ENCODE measurements around the gene NAPSA.
"Not testable (repeated sequence)": the region's sequence is repeated elsewhere in the genome, so short reads cannot be mapped to it uniquely, and the experiment has no call there.

The NAPSA gene

DNA sequence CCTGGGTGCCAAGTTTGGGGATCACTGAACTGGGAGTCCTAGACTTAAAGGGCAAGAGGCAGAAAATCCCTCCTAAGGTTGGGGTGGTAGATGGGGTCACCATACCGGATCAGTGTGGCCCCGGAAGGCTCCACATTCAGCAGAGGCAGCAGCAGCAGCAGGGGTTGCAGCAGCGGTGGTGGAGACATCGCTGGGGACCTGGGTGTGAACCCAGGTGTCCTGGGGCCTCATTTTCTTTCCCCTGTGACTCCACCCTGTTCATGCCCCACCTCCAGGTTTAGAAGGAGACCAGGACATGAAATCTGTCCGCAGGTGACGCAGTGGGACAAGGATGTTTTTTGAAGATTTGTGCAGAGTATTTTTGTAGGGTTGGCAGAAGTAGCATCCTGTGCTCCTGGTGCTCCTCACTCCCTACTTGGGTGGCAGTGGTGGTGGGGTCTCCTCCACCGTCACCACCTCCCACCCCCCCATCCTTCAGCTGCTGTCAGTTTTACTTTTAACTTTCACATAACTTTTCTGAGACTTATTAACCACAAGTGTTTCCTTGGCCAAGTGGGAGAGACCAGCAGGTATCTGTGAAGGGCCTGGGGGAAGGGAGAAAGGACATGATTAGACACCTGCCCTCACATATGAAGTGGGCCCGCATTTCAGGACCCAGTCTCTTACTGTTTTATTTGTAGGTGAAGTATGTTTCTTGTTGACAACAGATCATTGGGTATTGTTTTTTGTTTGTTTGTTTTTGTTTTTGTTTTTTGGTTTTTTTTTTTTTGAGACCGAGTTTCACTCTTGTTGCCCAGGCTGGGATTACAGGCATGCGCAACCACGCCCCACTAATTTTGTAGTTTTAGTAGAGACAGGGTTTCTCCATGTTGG is at the start of gene NAPSA:
TSS of gene NAPSA (minus strand) at position 206 of the 873 bp plus-strand sequence. CDS start at position 188, 18 bp downstream.
- no peak for DNase-seq (ENCODE audit: low read depth in 2 of 2)

- DNase-seq (ENCODE audit: low read depth in 2 of 2), result no peak
Observed at GRCh38 chr19:50413531-50413930, 48.1 kb upstream of the NAPSA start.

- DNase-seq (ENCODE audit: low read depth in 2 of 2), result no peak
Observed at GRCh38 chr19:50413096-50413495, 47.7 kb upstream of the NAPSA start.

GRCh38 chr19:50412419-50412818 is 47.0 kb upstream of the NAPSA start:
- no peak for DNase-seq (ENCODE audit: low read depth in 2 of 2)

DNA sequence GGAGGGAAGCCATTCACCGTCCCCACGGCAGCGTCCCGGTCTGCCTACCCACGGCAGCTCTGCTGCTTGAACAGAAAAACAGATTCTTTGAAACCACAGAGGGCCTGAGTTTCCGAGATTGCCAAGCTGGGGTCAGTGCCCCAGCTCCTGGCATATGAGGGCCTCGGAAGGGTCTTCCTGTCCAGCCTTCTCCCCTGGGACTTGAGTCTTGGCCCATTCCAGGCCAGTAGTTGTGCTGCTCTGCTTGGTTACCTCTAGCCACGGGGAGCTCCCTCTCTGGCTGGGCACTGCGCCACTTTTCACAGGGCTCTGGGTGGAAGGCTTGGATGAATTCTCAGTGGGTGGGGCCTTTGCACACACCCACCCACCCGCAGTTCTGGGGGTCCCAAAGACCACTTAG is 44.7 kb upstream of the NAPSA start:
- no peak for DNase-seq (ENCODE audit: low read depth in 2 of 2)

DNA sequence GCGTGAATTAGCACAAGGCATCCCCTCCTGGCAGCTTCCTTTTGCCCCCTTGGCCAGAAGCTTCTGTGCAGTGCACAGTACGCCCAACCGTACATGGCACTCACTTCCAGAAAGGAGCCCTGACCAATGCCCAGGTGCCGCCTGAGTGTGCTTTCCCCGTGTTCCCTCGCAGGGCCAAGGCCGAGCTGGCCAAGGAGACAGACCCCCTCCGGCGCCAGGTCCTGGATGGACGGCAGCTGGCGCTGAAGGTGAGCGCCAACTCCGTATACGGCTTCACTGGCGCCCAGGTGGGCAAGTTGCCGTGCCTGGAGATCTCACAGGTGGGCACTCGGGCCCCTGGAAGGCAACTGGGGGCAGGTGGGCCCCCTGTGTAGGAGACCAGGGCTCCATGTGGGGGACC is 43.9 kb upstream of the NAPSA start:
- no peak for DNase-seq (ENCODE audit: low read depth in 2 of 2)

- no peak for DNase-seq (ENCODE audit: low read depth in 2 of 2)
Observed at GRCh38 chr19:50406829-50407228, 41.4 kb upstream of the NAPSA start.

DNA sequence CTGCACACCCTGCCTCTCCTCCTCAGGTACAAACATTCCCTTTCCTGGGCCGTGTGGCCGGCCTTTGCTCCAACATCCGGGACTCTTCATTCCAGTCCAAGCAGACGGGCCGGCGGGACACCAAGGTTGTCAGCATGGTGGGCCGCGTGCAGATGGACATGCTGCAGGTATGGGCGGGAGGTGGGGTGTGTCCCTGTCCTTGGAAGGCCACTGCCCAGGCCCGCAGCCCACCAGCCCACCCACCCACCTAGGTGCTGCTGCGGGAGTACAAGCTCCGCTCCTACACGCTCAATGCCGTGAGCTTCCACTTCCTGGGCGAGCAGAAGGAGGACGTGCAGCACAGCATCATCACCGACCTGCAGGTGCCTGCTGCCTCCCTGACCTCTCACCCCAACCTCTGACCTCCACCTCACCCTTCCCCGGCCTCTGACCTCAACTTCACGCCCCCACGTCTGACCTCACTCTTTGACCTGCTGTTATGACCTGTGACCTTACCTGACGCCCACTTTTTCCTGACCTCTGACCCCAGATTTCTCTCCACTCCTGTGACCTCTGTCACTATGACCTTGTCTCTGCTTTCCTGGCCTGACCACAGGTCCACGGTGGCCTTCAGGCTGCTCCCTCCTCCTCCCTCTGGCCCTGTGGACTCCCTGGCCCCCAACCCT is 40.8 kb upstream of the NAPSA start:
- DNase-seq (ENCODE audit: low read depth in 2 of 2), result no peak

- no peak for DNase-seq (ENCODE audit: low read depth in 2 of 2)
Observed at GRCh38 chr19:50402544-50403301, 37.3 kb upstream of the NAPSA start.

DNA sequence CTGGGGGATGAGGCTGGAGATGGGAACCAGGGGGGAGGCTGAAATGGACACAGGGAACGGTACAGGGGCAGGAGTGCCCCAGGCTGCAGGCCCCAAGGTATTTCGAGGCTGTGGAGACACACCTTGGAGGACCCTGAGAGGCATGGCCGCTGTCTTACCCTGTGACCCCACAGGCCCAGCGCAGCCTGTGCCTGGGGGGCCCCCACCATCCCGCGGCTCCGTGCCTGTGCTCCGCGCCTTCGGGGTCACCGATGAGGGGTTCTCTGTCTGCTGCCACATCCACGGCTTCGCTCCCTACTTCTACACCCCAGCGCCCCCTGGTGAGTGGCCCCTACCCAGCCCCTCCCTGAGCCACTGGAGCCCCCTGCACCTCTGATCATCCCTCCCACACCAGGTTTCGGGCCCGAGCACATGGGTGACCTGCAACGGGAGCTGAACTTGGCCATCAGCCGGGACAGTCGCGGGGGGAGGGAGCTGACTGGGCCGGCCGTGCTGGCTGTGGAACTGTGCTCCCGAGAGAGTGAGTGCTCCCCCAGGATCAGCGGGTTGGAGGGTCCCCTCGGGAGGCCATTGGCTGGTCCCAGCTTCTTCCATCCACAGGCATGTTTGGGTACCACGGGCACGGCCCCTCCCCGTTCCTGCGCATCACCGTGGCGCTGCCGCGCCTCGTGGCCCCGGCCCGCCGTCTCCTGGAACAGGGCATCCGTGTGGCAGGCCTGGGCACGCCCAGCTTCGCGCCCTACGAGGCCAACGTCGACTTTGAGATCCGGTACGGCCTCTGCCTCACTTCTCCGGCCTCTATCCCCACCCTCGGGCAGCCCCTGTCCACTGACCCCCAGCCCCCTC is 36.4 kb upstream of the NAPSA start:
- DNase-seq (ENCODE audit: low read depth in 2 of 2), result no peak

GRCh38 chr19:50399368-50399745 is 33.9 kb upstream of the NAPSA start:
- DNase-seq (ENCODE audit: low read depth in 2 of 2), result no peak

DNA sequence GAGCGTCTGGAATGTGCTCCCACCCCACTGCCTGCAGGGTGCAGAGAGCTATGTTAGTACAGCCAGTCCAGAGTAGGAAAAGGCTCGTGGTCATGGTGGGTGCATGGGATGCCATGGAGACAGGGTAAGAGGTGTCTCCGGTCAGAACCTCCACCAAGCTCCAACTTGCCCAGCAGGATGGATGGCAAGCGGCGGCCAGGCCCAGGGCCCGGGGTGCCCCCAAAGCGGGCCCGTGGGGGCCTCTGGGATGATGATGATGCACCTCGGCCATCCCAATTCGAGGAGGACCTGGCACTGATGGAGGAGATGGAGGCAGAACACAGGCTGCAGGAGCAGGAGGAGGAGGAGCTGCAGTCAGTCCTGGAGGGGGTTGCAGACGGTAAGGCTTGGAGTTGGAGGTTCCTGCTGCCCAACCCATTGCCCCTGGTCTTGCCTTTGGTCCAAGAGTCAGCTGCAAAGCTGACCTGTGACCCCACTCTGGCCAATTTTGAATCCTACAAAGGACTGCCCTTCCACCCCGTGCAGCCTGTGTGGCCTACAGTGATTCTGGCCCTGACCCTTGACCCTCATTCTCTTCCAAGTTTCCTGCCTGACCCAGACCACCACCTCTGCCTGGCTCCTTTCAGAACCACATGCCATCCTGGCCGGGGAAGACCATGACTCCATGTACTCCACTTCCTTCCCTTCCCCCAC is 33.4 kb upstream of the NAPSA start:
- no peak for DNase-seq (ENCODE audit: low read depth in 2 of 2)

DNA sequence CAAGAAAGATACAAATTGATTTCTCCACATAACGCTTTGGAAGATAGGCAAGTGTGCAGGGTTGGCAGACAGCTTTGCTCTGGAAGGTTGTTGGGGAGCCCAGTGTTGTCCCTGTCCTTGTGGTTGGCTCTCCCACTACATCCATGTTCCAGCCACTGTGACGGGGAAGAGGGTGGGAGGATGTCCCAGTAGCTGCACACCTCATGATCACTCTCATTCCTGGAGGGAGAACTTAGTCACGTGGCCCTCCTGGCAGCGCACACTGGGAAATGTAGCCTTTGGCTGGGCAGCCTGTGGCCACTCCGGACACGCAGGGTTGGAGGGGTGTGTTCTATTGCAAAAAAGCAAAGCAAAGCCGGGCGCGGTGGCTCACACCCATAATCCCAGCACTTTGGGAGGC is 28.6 kb upstream of the NAPSA start:
- no peak for DNase-seq (ENCODE audit: low read depth in 2 of 2)

GRCh38 chr19:50393589-50393988 is 28.1 kb upstream of the NAPSA start:
- no peak for DNase-seq (ENCODE audit: low read depth in 2 of 2)

DNA sequence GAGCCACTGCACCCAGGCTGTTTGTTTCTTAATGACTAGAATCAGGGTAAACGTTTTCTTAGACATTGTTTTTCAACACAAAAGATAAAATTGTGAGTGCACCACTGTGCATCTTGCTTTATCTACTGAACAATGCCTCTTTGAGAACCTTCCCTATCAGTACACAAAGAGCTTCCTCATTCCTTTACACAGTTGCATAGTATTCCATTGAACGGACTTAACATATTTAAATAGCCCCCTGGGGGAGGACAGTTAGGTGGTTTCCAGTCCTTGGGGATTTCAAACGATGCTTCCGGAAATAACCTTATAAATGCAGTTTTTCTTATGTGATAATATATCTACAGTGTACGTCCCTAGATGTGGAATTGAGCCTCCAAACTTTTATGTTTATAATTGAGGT is 27.3 kb upstream of the NAPSA start:
- DNase-seq (ENCODE audit: low read depth in 2 of 2), result no peak

DNA sequence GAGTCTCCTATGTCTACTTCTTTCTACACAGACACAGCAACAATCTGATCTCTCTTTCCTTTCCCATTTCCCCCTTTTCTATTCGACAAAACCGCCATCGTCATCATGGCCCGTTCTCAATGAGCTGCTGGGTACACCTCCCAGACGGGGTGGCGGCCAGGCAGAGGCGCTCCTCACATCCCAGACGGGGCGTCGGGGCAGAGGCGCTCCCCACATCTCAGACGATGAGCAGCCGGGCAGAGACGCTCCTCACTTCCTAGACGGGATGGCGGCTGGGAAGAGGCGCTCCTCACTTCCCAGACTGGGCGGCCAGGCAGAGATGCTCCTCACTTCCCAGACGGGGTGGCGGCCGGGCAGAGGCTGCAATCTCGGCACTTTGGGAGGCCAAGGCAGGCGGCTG is 25.5 kb upstream of the NAPSA start:
- not testable (repeated sequence) for DNase-seq (ENCODE audit: low read depth in 2 of 2)

DNA sequence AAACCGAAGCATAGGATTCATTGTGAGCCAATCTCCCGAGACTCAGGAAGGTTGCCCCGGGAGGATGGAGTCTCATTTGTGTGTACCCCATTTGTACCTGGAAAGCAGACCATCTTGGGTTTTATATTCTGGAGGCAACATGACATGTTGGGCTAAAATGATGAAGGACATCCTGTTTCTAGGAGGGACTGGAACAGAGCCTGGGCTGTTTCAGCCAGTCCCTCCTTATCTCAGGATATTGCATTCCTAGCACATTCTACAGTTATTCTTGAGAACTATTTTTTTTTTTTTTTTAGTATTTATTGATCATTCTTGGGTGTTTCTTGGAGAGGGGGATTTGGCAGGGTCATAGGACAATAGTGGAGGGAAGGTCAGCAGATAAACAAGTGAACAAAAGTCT is 24.9 kb upstream of the NAPSA start:
- DNase-seq (ENCODE audit: low read depth in 2 of 2), result not testable (repeated sequence)

DNA sequence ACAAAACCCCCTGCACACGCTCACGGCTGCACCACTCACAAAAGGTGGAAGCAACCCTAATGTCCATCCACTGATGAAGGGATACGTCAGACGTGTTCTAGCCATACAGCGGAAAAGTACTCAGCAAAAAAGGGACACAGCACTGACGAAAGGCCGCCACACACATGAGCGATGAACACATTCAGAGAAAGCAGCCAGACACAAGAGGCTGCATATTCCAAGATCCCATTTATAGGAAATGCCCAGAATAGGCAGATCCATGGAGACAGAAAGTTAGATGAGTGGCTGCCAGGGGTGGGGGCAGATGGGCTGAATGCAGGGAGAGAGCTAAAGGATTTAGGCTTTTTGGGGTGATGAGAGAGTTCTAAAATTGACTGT is 22.4 kb upstream of the NAPSA start:
- DNase-seq (ENCODE audit: low read depth in 2 of 2), result no peak

- no peak for DNase-seq (ENCODE audit: low read depth in 2 of 2)
Observed at GRCh38 chr19:50387176-50387867, 21.9 kb upstream of the NAPSA start.

All from stimulated activated CD4-positive, alpha-beta T cell treated with anti-CD3 and anti-CD28 coated beads, Interleukin-4, amount 100 ng/mL, for 48 hours (primary cell).